K562 (cell line): ENCODE results near the gene NKAPL. TPM values are rescaled to one million over a fixed set of nuclear protein-coding genes. Genes with fewer than 3 reads are reported as not detected.
A peak's percentile ranks its signal among the peaks of the same experiment; 100 is the strongest.

Source experiments
- DDX20 ChIP-seq: fragments of 450-650 bp; IDR thresholded peaks from 2 replicates; pipeline ENCODE4 v1.6.1; 2016; ENCODE audit warnings: missing genetic modification characterization, low read depth, mild to moderate bottlenecking, missing compliant biosample characterization, moderate library complexity
- DPF2 ChIP-seq: fragments of 450-650 bp; IDR thresholded peaks from 2 replicates; pipeline ENCODE4 v1.6.1; 2016
- KAT8 ChIP-seq: fragments of 450-650 bp; IDR thresholded peaks from 2 replicates; pipeline ENCODE4 v1.6.1; 2016; ENCODE audit warnings: low read depth, mild to moderate bottlenecking
- polyA plus RNA-seq, 8 experiments: library from polyadenylated mRNA; depleted of rRNA in 4 of 8; stranded (reverse) in 5 of 8; unstranded in 3 of 8; fragments of >200 nt; fragmentation: Nextera tagmentation in 2 of 8; fragmentation: Illumina TruSeq in 1 of 8; extraction: Ambion mirVana in 2 of 8; extraction: Trizol in 1 of 8; gene quantifications; 2 replicates each; pipeline versions ENCODE4 v1.2.1 to v1.2.3, GENCODE V29; 2011 to 2014; ENCODE audit warnings: inconsistent platforms in 1 of 8, missing spikeins in 1 of 8
- total RNA-seq, 7 experiments: library from RNA; depleted of rRNA in 6 of 7; stranded (reverse); fragments of >200 nt in 6 of 7; fragmentation: Illumina TruSeq in 2 of 7; extraction: Trizol in 2 of 7; gene quantifications; 2 replicates each; pipeline versions ENCODE4 v1.2.1 to v1.2.3, GENCODE V29; 2011 to 2021; ENCODE audit warnings: low replicate concordance in 1 of 7
- TF ChIP-seq, protein P1 (sequence below), 3 experiments: fragments of 200-800 bp in 1 of 3; fragments of 250-450 bp in 1 of 3; fragments of 450-650 bp in 1 of 3; sonication (Bioruptor Pico) in 1 of 3; sonication (Bioruptor generic) in 1 of 3; formaldehyde crosslinking in 1 of 3; IDR thresholded peaks; 2 replicates each; pipeline versions ENCODE4 v1.6.1 to v1.8.0; 2016 to 2022; ENCODE audit warnings: mild to moderate bottlenecking in 2 of 3, missing genetic modification characterization in 2 of 3, missing compliant biosample characterization in 1 of 3, moderate library complexity in 1 of 3
- TF ChIP-seq, protein P2 (sequence below), 2 experiments: fragments of 450-650 bp; IDR thresholded peaks; 2 replicates each; pipeline ENCODE4 v1.6.1; 2018; ENCODE audit warnings: mild to moderate bottlenecking in 2 of 2, low read depth in 1 of 2; ENCODE audit not compliant: partially characterized antibody in 2 of 2
- TF ChIP-seq, protein P3 (sequence below): fragments of 450-650 bp; IDR thresholded peaks from 2 replicates; pipeline ENCODE4 v1.6.1; 2016; ENCODE audit warnings: low read depth

NKAPL gene
- total and polyA plus RNA-seq, 9 of the 15 experiments (the other 6 are each of a cell fraction or from before 2014, with no cell fraction given), result not detected

DNA sequence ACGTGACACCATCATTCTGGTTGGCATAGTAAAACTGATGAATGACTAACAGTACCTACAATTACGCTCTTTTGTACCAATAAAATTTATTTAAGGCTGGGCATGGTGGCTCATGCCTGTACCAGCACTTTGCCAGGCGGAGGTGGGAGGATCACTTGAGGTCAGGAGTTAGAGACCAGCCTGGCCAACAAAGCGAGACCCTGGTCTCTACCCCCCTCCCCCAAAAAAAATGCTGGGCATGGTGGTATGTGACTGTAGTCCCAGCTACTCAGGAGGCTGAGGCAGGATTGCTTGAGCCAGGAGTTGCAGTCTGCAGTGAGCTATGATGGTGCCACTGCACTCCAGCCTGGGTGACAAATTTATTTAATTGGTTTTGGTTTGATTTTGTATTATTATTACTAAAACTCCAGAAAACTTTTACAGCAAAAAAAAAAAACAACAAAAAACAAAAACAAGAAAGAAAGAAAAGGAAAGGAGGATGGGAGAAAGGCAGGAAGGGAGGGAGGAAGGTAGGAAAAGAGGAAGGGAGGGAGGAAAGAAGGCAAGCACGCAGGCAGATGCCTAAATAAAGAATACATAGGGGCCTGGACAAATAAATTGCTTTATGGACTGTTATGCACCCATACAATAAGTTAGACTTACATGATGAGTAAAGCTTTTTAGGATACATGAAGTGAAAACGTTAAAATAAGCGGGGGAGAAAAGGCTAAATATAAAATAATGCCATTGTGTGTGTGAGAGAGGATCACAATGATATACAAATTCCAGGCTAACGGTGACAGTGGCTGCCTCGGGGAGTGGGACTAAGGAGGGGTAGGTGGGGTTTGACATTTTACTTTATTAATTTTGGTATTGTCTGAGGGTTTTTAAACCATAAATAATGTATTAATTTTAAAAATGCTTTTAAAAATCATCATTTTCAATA is 34.7 kb upstream of the NKAPL start (continued):
- TF ChIP-seq, protein P1, sequence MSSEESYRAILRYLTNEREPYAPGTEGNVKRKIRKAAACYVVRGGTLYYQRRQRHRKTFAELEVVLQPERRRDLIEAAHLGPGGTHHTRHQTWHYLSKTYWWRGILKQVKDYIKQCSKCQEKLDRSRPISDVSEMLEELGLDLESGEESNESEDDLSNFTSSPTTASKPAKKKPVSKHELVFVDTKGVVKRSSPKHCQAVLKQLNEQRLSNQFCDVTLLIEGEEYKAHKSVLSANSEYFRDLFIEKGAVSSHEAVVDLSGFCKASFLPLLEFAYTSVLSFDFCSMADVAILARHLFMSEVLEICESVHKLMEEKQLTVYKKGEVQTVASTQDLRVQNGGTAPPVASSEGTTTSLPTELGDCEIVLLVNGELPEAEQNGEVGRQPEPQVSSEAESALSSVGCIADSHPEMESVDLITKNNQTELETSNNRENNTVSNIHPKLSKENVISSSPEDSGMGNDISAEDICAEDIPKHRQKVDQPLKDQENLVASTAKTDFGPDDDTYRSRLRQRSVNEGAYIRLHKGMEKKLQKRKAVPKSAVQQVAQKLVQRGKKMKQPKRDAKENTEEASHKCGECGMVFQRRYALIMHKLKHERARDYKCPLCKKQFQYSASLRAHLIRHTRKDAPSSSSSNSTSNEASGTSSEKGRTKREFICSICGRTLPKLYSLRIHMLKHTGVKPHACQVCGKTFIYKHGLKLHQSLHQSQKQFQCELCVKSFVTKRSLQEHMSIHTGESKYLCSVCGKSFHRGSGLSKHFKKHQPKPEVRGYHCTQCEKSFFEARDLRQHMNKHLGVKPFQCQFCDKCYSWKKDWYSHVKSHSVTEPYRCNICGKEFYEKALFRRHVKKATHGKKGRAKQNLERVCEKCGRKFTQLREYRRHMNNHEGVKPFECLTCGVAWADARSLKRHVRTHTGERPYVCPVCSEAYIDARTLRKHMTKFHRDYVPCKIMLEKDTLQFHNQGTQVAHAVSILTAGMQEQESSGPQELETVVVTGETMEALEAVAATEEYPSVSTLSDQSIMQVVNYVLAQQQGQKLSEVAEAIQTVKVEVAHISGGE (CRISPR knock-in tag; IDR thresholded peaks at IDR 0.05), result 0 out of 6 replicates have a peak, but pooled peaks of 1 of the 3 experiments have one; percentile 29
- TF ChIP-seq, protein P2, sequence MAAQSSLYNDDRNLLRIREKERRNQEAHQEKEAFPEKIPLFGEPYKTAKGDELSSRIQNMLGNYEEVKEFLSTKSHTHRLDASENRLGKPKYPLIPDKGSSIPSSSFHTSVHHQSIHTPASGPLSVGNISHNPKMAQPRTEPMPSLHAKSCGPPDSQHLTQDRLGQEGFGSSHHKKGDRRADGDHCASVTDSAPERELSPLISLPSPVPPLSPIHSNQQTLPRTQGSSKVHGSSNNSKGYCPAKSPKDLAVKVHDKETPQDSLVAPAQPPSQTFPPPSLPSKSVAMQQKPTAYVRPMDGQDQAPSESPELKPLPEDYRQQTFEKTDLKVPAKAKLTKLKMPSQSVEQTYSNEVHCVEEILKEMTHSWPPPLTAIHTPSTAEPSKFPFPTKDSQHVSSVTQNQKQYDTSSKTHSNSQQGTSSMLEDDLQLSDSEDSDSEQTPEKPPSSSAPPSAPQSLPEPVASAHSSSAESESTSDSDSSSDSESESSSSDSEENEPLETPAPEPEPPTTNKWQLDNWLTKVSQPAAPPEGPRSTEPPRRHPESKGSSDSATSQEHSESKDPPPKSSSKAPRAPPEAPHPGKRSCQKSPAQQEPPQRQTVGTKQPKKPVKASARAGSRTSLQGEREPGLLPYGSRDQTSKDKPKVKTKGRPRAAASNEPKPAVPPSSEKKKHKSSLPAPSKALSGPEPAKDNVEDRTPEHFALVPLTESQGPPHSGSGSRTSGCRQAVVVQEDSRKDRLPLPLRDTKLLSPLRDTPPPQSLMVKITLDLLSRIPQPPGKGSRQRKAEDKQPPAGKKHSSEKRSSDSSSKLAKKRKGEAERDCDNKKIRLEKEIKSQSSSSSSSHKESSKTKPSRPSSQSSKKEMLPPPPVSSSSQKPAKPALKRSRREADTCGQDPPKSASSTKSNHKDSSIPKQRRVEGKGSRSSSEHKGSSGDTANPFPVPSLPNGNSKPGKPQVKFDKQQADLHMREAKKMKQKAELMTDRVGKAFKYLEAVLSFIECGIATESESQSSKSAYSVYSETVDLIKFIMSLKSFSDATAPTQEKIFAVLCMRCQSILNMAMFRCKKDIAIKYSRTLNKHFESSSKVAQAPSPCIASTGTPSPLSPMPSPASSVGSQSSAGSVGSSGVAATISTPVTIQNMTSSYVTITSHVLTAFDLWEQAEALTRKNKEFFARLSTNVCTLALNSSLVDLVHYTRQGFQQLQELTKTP (IDR thresholded peaks at IDR 0.05; ENCODE audit: low read depth in 1 of 2, partially characterized antibody in 2 of 2), result peak in 1 of 2 experiments; percentile 57
- TF ChIP-seq DPF2 (0 out of 2 replicates have a peak, but pooled peaks have one; percentile 11), KAT8 (0 out of 2 replicates have a peak, but pooled peaks have one; percentile 15), DDX20 (tag) (0 out of 2 replicates have a peak, but pooled peaks have one; percentile 25)
- TF ChIP-seq, protein P3, sequence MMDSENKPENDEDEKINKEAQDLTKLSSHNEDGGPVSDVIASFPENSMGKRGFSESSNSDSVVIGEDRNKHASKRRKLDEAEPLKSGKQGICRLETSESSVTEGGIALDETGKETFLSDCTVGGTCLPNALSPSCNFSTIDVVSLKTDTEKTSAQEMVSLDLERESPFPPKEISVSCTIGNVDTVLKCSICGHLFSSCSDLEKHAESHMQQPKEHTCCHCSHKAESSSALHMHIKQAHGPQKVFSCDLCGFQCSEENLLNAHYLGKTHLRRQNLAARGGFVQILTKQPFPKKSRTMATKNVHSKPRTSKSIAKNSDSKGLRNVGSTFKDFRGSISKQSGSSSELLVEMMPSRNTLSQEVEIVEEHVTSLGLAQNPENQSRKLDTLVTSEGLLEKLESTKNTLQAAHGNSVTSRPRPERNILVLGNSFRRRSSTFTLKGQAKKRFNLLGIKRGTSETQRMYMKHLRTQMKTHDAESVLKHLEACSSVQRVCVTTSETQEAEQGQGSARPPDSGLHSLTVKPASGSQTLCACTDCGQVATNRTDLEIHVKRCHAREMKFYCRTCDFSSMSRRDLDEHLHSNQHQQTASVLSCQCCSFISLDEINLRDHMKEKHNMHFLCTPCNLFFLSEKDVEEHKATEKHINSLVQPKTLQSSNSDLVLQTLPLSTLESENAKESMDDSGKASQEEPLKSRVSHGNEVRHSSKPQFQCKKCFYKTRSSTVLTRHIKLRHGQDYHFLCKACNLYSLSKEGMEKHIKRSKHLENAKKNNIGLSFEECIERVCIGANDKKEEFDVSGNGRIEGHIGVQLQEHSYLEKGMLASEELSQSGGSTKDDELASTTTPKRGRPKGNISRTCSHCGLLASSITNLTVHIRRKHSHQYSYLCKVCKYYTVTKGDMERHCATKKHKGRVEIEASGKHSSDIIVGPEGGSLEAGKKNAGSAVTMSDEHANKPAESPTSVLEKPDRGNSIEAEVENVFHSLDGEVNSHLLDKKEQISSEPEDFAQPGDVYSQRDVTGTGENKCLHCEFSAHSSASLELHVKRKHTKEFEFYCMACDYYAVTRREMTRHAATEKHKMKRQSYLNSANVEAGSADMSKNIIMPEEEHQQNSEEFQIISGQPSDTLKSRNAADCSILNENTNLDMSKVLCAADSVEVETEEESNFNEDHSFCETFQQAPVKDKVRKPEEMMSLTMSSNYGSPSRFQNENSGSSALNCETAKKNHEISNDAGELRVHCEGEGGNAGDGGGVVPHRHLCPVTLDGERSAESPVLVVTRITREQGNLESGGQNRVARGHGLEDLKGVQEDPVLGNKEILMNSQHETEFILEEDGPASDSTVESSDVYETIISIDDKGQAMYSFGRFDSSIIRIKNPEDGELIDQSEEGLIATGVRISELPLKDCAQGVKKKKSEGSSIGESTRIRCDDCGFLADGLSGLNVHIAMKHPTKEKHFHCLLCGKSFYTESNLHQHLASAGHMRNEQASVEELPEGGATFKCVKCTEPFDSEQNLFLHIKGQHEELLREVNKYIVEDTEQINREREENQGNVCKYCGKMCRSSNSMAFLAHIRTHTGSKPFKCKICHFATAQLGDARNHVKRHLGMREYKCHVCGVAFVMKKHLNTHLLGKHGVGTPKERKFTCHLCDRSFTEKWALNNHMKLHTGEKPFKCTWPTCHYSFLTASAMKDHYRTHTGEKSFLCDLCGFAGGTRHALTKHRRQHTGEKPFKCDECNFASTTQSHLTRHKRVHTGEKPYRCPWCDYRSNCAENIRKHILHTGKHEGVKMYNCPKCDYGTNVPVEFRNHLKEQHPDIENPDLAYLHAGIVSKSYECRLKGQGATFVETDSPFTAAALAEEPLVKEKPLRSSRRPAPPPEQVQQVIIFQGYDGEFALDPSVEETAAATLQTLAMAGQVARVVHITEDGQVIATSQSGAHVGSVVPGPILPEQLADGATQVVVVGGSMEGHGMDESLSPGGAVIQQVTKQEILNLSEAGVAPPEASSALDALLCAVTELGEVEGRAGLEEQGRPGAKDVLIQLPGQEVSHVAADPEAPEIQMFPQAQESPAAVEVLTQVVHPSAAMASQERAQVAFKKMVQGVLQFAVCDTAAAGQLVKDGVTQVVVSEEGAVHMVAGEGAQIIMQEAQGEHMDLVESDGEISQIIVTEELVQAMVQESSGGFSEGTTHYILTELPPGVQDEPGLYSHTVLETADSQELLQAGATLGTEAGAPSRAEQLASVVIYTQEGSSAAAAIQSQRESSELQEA, result no peak; the same call in 1 of the 2 replicates
